Esophagus (tissue), 2 donors: ENCODE data around the gene OGN. TPM values are rescaled to one million over a fixed set of nuclear protein-coding genes. Genes with fewer than 3 reads are reported as not detected.

Experiments
- polyA plus RNA-seq, 2 donors: library from polyadenylated mRNA; stranded (reverse); fragments of 200-250 nt; gene quantifications; one replicate each; pipeline ENCODE4 v1.2.3, GENCODE V29; 2013
- donor health status: healthy with polysubstance abuse.
- donor health status: Bipolar disorder and iron deficiency.

The OGN gene
- polyA plus RNA-seq, 2 donors, result 0.51 to 1.9 TPM

Other genes starting within 250 kb of the OGN start
- gene IARS1, start 110.9 kb downstream of the OGN start, polyA plus RNA-seq, result 10 to 100 TPM; 14.5 to 32.2 TPM
- gene NOL8, start 79.2 kb downstream of the OGN start, polyA plus RNA-seq, result 10 to 100 TPM; 13.4 to 20.5 TPM
- 1 to 10 TPM; 2.2 to 3.6 TPM for gene CENPP, start 78.6 kb downstream of the OGN start, polyA plus RNA-seq
- 1 to 10 TPM; 1.1 TPM for gene OMD, start 19.9 kb upstream of the OGN start, polyA plus RNA-seq
- gene ASPN, start 77.9 kb upstream of the OGN start, polyA plus RNA-seq, result 1 to 10 TPM; 1.1 to 2.5 TPM
- under 1 TPM; 0.41 to 0.84 TPM for gene ECM2, start 131.4 kb upstream of the OGN start, polyA plus RNA-seq